Measurements from ENCODE around the gene CD248. TPM values are rescaled to one million over a fixed set of nuclear protein-coding genes. Genes with fewer than 3 reads are reported as not detected.
"Not testable (repeated sequence)": the region's sequence is repeated elsewhere in the genome, so short reads cannot be mapped to it uniquely, and the experiment has no call there.

Gene CD248
- total RNA-seq, 2 donors from 2014 or later, result 0.33 to 0.40 TPM

DNA sequence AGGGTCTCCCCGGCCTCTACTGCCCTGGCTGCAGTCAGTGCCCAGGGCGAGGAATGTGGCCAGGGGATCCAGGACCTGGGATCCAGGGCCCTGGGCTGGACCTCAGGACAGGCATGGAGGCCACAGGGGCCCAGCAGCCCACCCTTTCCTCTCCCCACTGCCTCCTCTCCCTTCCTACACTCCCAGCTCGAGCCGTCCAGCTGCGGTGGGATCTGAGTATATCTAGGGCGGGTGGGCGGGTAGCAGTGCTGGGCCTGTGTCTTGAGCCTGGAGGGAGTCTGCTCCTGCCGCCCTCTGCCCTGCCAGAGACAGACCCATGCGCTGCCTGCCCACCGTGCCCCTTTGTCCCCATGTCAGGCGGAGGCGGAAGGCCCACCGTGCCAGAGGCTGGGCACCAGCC, 40.2 kb downstream of the CD248 start:
- H3K4me3 ChIP-seq (ENCODE audit: low read length); DNase-seq; H3K9me3 Mint-ChIP-seq; H3K9ac ChIP-seq (ENCODE audit: extremely low read depth, low read length, poor library complexity, severe bottlenecking); H3K4me1 ChIP-seq (ENCODE audit: control insufficient read depth, insufficient read depth, low read length); H3K4me1 Mint-ChIP-seq; H3K4me3 Mint-ChIP-seq; H3K9me3 ChIP-seq (ENCODE audit: control insufficient read depth, low read length); H3K27ac ChIP-seq (ENCODE audit: low read depth, low read length); H3K27ac Mint-ChIP-seq: not testable (repeated sequence)
- peaks cover 33% of the 10 kb centered on the region for H3K36me3 Mint-ChIP-seq (ENCODE audit: low read depth)
- Histone ChIP-seq H3K27me3 (ENCODE audit: control insufficient read depth, insufficient read depth, low read length, poor library complexity, severe bottlenecking) (peaks cover 14% of the 10 kb centered on the region), H3K36me3 (ENCODE audit: control insufficient read depth, insufficient read depth, low read length) (peaks cover 32% of the 10 kb centered on the region)
- 84% methylated on average over 13 of the region's 13 CpGs; no CpG with 5 or more reads in 1 of the 2 experiments for WGBS, 2 experiments (ENCODE audit: insufficient coverage in 1 of 2, insufficient read length in 1 of 2)
- peaks cover 30% of the 10 kb centered on the region for H3K27me3 Mint-ChIP-seq (ENCODE audit: insufficient read depth)

DNA sequence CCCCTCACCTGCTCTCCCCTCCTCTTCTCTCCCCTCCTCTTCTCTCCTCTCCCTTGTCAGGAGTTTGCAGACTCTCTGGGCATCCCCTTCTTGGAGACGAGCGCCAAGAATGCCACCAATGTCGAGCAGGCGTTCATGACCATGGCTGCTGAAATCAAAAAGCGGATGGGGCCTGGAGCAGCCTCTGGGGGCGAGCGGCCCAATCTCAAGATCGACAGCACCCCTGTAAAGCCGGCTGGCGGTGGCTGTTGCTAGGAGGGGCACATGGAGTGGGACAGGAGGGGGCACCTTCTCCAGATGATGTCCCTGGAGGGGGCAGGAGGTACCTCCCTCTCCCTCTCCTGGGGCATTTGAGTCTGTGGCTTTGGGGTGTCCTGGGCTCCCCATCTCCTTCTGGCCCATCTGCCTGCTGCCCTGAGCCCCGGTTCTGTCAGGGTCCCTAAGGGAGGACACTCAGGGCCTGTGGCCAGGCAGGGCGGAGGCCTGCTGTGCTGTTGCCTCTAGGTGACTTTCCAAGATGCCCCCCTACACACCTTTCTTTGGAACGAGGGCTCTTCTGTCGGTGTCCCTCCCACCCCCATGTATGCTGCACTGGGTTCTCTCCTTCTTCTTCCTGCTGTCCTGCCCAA, 40.7 kb downstream of the CD248 start:
- DNase-seq, result no peak
- Mint-ChIP-seq H3K9me3 (no peaks in the 10 kb centered on the region), H3K4me1 (no peaks in the 10 kb centered on the region), H3K4me3 (no peak overlapping the region), H3K36me3 (ENCODE audit: low read depth) (peaks cover 34% of the 10 kb centered on the region), H3K27ac (no peak overlapping the region), H3K27me3 (ENCODE audit: insufficient read depth) (peaks cover 25% of the 10 kb centered on the region)
- WGBS, 2 experiments (ENCODE audit: insufficient coverage in 1 of 2, insufficient read length in 1 of 2), result 97 to 98% methylated on average over 11 to 14 of the region's 14 CpGs
- TF ChIP-seq, protein P1, sequence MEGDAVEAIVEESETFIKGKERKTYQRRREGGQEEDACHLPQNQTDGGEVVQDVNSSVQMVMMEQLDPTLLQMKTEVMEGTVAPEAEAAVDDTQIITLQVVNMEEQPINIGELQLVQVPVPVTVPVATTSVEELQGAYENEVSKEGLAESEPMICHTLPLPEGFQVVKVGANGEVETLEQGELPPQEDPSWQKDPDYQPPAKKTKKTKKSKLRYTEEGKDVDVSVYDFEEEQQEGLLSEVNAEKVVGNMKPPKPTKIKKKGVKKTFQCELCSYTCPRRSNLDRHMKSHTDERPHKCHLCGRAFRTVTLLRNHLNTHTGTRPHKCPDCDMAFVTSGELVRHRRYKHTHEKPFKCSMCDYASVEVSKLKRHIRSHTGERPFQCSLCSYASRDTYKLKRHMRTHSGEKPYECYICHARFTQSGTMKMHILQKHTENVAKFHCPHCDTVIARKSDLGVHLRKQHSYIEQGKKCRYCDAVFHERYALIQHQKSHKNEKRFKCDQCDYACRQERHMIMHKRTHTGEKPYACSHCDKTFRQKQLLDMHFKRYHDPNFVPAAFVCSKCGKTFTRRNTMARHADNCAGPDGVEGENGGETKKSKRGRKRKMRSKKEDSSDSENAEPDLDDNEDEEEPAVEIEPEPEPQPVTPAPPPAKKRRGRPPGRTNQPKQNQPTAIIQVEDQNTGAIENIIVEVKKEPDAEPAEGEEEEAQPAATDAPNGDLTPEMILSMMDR (conservative IDR thresholded peaks at IDR 0.05), result no peak
- peaks cover 14% of the 10 kb centered on the region for H3K27me3 ChIP-seq (ENCODE audit: control insufficient read depth, insufficient read depth, low read length, poor library complexity, severe bottlenecking)
- H3K27ac ChIP-seq (ENCODE audit: low read depth, low read length), result no peak overlapping the region
- H3K9ac ChIP-seq (ENCODE audit: extremely low read depth, low read length, poor library complexity, severe bottlenecking), result no peak overlapping the region
- H3K36me3 ChIP-seq (ENCODE audit: control insufficient read depth, insufficient read depth, low read length), result peaks cover 35% of the 10 kb centered on the region
- H3K4me3 ChIP-seq (ENCODE audit: low read length), result no peak overlapping the region
- no peaks in the 10 kb centered on the region for H3K9me3 ChIP-seq (ENCODE audit: control insufficient read depth, low read length)
- no peaks in the 10 kb centered on the region for H3K4me1 ChIP-seq (ENCODE audit: control insufficient read depth, insufficient read depth, low read length)

DNA sequence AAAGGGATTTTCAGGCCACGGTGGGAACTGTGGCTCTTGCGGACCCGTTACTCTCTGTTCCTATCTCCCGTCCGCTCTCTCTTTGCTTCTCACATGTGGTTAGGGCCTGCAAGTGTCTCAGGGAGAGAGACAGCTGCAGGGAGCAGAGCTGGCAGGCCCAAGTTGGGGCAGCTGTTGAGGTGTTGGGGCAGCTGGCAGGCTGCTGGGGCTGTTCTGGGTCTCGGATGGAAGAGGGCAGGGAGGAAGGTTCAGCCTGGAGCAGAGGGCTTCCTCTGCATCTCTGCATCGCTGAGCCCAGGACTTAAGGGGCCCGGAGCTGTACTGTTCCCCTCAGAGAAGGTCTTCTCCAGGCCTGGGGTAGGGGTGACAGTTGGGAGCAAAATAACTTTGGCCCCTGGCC, 41.4 kb downstream of the CD248 start:
- H3K27me3 ChIP-seq (ENCODE audit: control insufficient read depth, insufficient read depth, low read length, poor library complexity, severe bottlenecking), result peaks cover 14% of the 10 kb centered on the region
- TF ChIP-seq, protein P1 (conservative IDR thresholded peaks at IDR 0.05), result no peak
- no peaks in the 10 kb centered on the region for H3K9me3 ChIP-seq (ENCODE audit: control insufficient read depth, low read length)
- no peak for DNase-seq
- H3K4me3 ChIP-seq (ENCODE audit: low read length), result no peak overlapping the region
- peaks cover 41% of the 10 kb centered on the region for H3K36me3 ChIP-seq (ENCODE audit: control insufficient read depth, insufficient read depth, low read length)
- no peaks in the 10 kb centered on the region for H3K4me1 ChIP-seq (ENCODE audit: control insufficient read depth, insufficient read depth, low read length)
- H3K27me3 Mint-ChIP-seq (ENCODE audit: insufficient read depth), result peaks cover 19% of the 10 kb centered on the region
- no peak overlapping the region for H3K9ac ChIP-seq (ENCODE audit: extremely low read depth, low read length, poor library complexity, severe bottlenecking)
- no peak overlapping the region for H3K4me3 Mint-ChIP-seq
- peaks cover 39% of the 10 kb centered on the region for H3K36me3 Mint-ChIP-seq (ENCODE audit: low read depth)
- no peaks in the 10 kb centered on the region for H3K4me1 Mint-ChIP-seq
- WGBS, 2 experiments (ENCODE audit: insufficient coverage in 1 of 2, insufficient read length in 1 of 2), result 96 to 97% methylated on average over 5 to 8 of the region's 8 CpGs
- H3K9me3 Mint-ChIP-seq, result no peaks in the 10 kb centered on the region
- H3K27ac Mint-ChIP-seq, result no peak overlapping the region
- H3K27ac ChIP-seq (ENCODE audit: low read depth, low read length), result no peak overlapping the region

- H3K27me3 ChIP-seq (ENCODE audit: control insufficient read depth, insufficient read depth, low read length, poor library complexity, severe bottlenecking), result peaks cover 5% of the 10 kb centered on the region
- 76 to 82% methylated on average over 1 of the region's 1 CpG for WGBS, 2 experiments (ENCODE audit: insufficient coverage in 1 of 2, insufficient read length in 1 of 2)
- no peak overlapping the region for H3K27ac ChIP-seq (ENCODE audit: low read depth, low read length)
- Mint-ChIP-seq H3K27me3 (ENCODE audit: insufficient read depth) (peaks cover 7% of the 10 kb centered on the region), H3K9me3 (no peaks in the 10 kb centered on the region), H3K27ac (no peak overlapping the region), H3K4me1 (peaks cover 5% of the 10 kb centered on the region), H3K4me3 (no peak overlapping the region), H3K36me3 (ENCODE audit: low read depth) (peaks cover 39% of the 10 kb centered on the region)
- no peak overlapping the region for H3K4me3 ChIP-seq (ENCODE audit: low read length)
- TF ChIP-seq, protein P1 (conservative IDR thresholded peaks at IDR 0.05), result no peak
- H3K9ac ChIP-seq (ENCODE audit: extremely low read depth, low read length, poor library complexity, severe bottlenecking), result no peak overlapping the region
- no peaks in the 10 kb centered on the region for H3K9me3 ChIP-seq (ENCODE audit: control insufficient read depth, low read length)
- H3K4me1 ChIP-seq (ENCODE audit: control insufficient read depth, insufficient read depth, low read length), result no peaks in the 10 kb centered on the region
- peaks cover 41% of the 10 kb centered on the region for H3K36me3 ChIP-seq (ENCODE audit: control insufficient read depth, insufficient read depth, low read length)
- no peak for DNase-seq
These were observed 42.6 kb downstream of the CD248 start for GRCh38 chr11:66274219-66274618.

Measured in endodermal cell (in vitro differentiated cells).